ENCODE results near the gene IST1. TPM values are rescaled to one million over a fixed set of nuclear protein-coding genes. Genes with fewer than 3 reads are reported as not detected.

Gene IST1
- total and polyA plus RNA-seq, 10 of the 15 experiments (the other 5 are each of a cell fraction or from before 2014, with no cell fraction given), result 97.3 to 293 (median 138) TPM

- no peak for TF ChIP-seq ELK1 (IDR thresholded peaks at IDR 0.05; ENCODE audit: low read depth, low read length)
- TF ChIP-seq FOS (IDR thresholded peaks at IDR 0.05; ENCODE audit: borderline replicate concordance, extremely low read depth, insufficient read length), result no peak
- no peak for TF ChIP-seq TCF12 (IDR thresholded peaks at IDR 0.05; ENCODE audit: low read depth, low read length)
- in situ Hi-C loops (cut with MboI), result no loop called here
- Histone ChIP-seq H3K27me3 (replicated peaks in 1 of 2; ENCODE audit: control insufficient read depth in 2 of 2, insufficient read depth in 2 of 2, low read length in 1 of 2) (no peaks in the 10 kb centered on the region), H3K36me3 (ENCODE audit: control insufficient read depth in 2 of 2, insufficient read depth in 2 of 2, low read length in 1 of 2) (no peaks in the 10 kb centered on the region), H4K20me1 (ENCODE audit: control insufficient read depth, insufficient read depth) (no peaks in the 10 kb centered on the region), H3K4me3 (no peak overlapping the region), H2AFZ (ENCODE audit: control insufficient read depth, low read depth, low read length) (peak overlapping the region; percentile 7; the same call in 1 of the 2 replicates), H3K4me1 (ENCODE audit: control insufficient read depth, insufficient read depth, low read length) (peaks cover 15% of the 10 kb centered on the region), H3K9ac (ENCODE audit: control insufficient read depth, insufficient read depth, low read length) (no peak overlapping the region), H3K9me3 (replicated peaks; ENCODE audit: control insufficient read depth, insufficient read depth, low read length) (no peaks in the 10 kb centered on the region; the same call in 1 of the 3 replicates), H3K79me2 (ENCODE audit: control insufficient read depth, insufficient read depth, low read length) (no peaks in the 10 kb centered on the region), H3K4me2 (ENCODE audit: control insufficient read depth, insufficient read depth) (no peak overlapping the region), H3K27ac (ENCODE audit: control insufficient read depth, insufficient read depth) (no peak overlapping the region)
- no TSS peak for BruUV-seq (replicated peaks)
- ChIA-PET POLR2A (no interaction called here), CTCF (interaction anchor here (0.7 to 3.5 kb wide), 6 partner anchors 12 to 344 kb away, joined by 3 to 15 read pairs (median 3); no protein-coding TSS in a partner anchor), SMC1A (ENCODE audit: uncharacterized antibody, unreplicated experiment) (interaction anchor here (0.7 to 1.8 kb wide), 3 partner anchors 9 to 344 kb away, joined by 3 to 5 read pairs (median 3); no protein-coding TSS in a partner anchor), RAD21 (ENCODE audit: unreplicated experiment) (interaction anchor here (1.3 kb wide), 1 partner anchor 72 kb away, joined by 5 read pairs; no protein-coding TSS in a partner anchor)
- FAIRE-seq (no peak), ATAC-seq (no peak), DNase-seq (ENCODE audit: low read depth, low spot score) (no peak)
- intact Hi-C loops (cut with micrococcal nuclease; ENCODE audit: unreplicated experiment), result no loop called here
Measured at GRCh38 chr16:71954699-71955195, 59.4 kb downstream of the IST1 start.

GRCh38 chr16:71956486-71956885, 61.2 kb downstream of the IST1 start:
- Histone ChIP-seq H4K20me1 (ENCODE audit: control insufficient read depth, insufficient read depth) (no peaks in the 10 kb centered on the region), H3K36me3 (ENCODE audit: control insufficient read depth in 2 of 2, insufficient read depth in 2 of 2, low read length in 1 of 2) (no peaks in the 10 kb centered on the region), H3K9ac (ENCODE audit: control insufficient read depth, insufficient read depth, low read length) (no peak overlapping the region), H3K79me2 (ENCODE audit: control insufficient read depth, insufficient read depth, low read length) (no peaks in the 10 kb centered on the region), H3K27me3 (replicated peaks in 1 of 2; ENCODE audit: control insufficient read depth in 2 of 2, insufficient read depth in 2 of 2, low read length in 1 of 2) (no peaks in the 10 kb centered on the region; a peak in 1 of 4 replicates), H2AFZ (ENCODE audit: control insufficient read depth, low read depth, low read length) (no peak overlapping the region), H3K4me1 (ENCODE audit: control insufficient read depth, insufficient read depth, low read length) (peaks cover 17% of the 10 kb centered on the region), H3K9me3 (replicated peaks; ENCODE audit: control insufficient read depth, insufficient read depth, low read length) (no peaks in the 10 kb centered on the region; the same call in 1 of the 3 replicates), H3K4me3 (no peak overlapping the region), H3K27ac (ENCODE audit: control insufficient read depth, insufficient read depth) (no peak overlapping the region), H3K4me2 (ENCODE audit: control insufficient read depth, insufficient read depth) (peak overlapping the region; percentile 22; the same call in 1 of the 2 replicates)
- ChIA-PET RAD21 (ENCODE audit: unreplicated experiment) (interaction anchor here (0.6 kb wide), 1 partner anchor 1620 kb away, joined by 3 read pairs; no protein-coding TSS in a partner anchor), POLR2A (interaction anchor here (0.9 kb wide), 1 partner anchor 56 kb away, joined by 3 read pairs; no protein-coding TSS in a partner anchor), SMC1A (ENCODE audit: uncharacterized antibody, unreplicated experiment) (no interaction called here), CTCF (interaction anchor here (1.2 to 3.5 kb wide), 4 partner anchors 10 to 346 kb away, joined by 3 to 15 read pairs (median 6); no protein-coding TSS in a partner anchor)
- intact Hi-C loops (cut with micrococcal nuclease; ENCODE audit: unreplicated experiment) (no loop called here), in situ Hi-C loops (cut with MboI) (no loop called here)
- DNase-seq (ENCODE audit: low read depth, low spot score) (no peak), ATAC-seq (peak; percentile 48), FAIRE-seq (no peak)
- BruUV-seq (replicated peaks), result no TSS peak
- 20% methylated on average over 3 of the region's 3 CpGs for WGBS (ENCODE audit: insufficient coverage, insufficient replicate concordance, low lambda C conversion rate, missing lambda C conversion rate)
- TF ChIP-seq KDM1A (IDR thresholded peaks at IDR 0.05; ENCODE audit: borderline replicate concordance) (no peak), MAX (IDR thresholded peaks at IDR 0.05; ENCODE audit: low read depth, low read length) (no peak), GATAD2B (conservative IDR thresholded peaks at IDR 0.05; ENCODE audit: low read depth) (no peak), NFYB (IDR thresholded peaks at IDR 0.05; ENCODE audit: insufficient read depth, low read depth, low read length) (no peak), RAD21 (IDR thresholded peaks at IDR 0.05; ENCODE audit: insufficient read depth, low read depth, low read length) (no peak), MTA2 (IDR thresholded peaks at IDR 0.05; ENCODE audit: low read depth) (no peak), LARP7 (IDR thresholded peaks at IDR 0.05) (no peak), ZNF687 (IDR thresholded peaks at IDR 0.05) (no peak)

Measured in GM12878 (cell line).